Astrocyte (in vitro differentiated cells and primary cell): Measurements from ENCODE around the gene UBAC2.

Experiments used
- EZH2 ChIP-seq: IDR thresholded peaks from 2 replicates; pipeline ENCODE4 v1.6.1; 2012; ENCODE audit warnings: mild to moderate bottlenecking, low read length, inconsistent platforms; ENCODE audit not compliant: insufficient read depth
- TF ChIP-seq, protein P1 (sequence below): IDR thresholded peaks from 2 replicates; pipeline ENCODE4 v1.5.1; 2011; ENCODE audit warnings: low read depth, mild to moderate bottlenecking, inconsistent platforms, low read length, moderate library complexity; ENCODE audit not compliant: insufficient read depth

DNA sequence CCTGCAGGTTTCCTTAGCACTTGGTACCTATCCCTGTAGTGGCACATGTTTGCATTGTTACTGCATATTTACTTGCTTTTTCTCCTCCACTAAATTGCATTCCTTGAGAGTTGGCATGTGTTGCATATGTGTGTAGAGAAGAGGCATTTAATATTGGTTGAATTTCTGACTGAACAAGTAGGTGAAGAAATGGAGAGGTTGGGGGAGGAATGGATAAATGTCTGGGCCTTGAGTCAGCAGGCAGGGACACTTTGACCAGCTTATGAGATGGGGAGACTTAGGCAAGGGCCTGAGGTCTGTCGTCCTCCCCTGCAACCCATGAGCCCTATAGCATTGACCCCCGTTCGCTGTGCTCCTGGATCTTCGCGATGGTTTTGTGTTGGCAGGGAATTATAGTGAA lies 59.6 kb downstream of the UBAC2 start:
- TF ChIP-seq, protein P1, sequence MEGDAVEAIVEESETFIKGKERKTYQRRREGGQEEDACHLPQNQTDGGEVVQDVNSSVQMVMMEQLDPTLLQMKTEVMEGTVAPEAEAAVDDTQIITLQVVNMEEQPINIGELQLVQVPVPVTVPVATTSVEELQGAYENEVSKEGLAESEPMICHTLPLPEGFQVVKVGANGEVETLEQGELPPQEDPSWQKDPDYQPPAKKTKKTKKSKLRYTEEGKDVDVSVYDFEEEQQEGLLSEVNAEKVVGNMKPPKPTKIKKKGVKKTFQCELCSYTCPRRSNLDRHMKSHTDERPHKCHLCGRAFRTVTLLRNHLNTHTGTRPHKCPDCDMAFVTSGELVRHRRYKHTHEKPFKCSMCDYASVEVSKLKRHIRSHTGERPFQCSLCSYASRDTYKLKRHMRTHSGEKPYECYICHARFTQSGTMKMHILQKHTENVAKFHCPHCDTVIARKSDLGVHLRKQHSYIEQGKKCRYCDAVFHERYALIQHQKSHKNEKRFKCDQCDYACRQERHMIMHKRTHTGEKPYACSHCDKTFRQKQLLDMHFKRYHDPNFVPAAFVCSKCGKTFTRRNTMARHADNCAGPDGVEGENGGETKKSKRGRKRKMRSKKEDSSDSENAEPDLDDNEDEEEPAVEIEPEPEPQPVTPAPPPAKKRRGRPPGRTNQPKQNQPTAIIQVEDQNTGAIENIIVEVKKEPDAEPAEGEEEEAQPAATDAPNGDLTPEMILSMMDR: no peak
- TF ChIP-seq EZH2: no peak
